WTC11 (cell line): ENCODE measurements around the gene CLDN6.

Source experiments
- KAT7 ChIP-seq: sonication (generic); formaldehyde crosslinking; IDR thresholded peaks from 2 replicates; pipeline ENCODE4 v1.8.1; 2023; ENCODE audit warnings: missing genetic modification reagents, mild to moderate bottlenecking, borderline replicate concordance
- NR1H2 ChIP-seq: sonication (generic); formaldehyde crosslinking; IDR thresholded peaks from 2 replicates; pipeline ENCODE4 v1.9.0; 2021; ENCODE audit warnings: mild to moderate bottlenecking, moderate library complexity, missing genetic modification reagents
- TF ChIP-seq, protein P1 (sequence below): fragments of 200-600 bp; IDR thresholded peaks from 2 replicates; pipeline ENCODE4 v1.8.0; 2022; ENCODE audit warnings: antibody characterized with exemption
- TF ChIP-seq, protein P2 (sequence below): sonication (generic); formaldehyde crosslinking; IDR thresholded peaks from 2 replicates; pipeline ENCODE4 v1.8.0; 2022; ENCODE audit warnings: mild to moderate bottlenecking, missing genetic modification reagents
- TF ChIP-seq, protein P3 (sequence below): fragments of 250-450 bp; sonication (Bioruptor Pico); IDR thresholded peaks from 2 replicates; pipeline ENCODE4 v1.9.0; 2021; ENCODE audit warnings: mild to moderate bottlenecking, borderline replicate concordance

DNA sequence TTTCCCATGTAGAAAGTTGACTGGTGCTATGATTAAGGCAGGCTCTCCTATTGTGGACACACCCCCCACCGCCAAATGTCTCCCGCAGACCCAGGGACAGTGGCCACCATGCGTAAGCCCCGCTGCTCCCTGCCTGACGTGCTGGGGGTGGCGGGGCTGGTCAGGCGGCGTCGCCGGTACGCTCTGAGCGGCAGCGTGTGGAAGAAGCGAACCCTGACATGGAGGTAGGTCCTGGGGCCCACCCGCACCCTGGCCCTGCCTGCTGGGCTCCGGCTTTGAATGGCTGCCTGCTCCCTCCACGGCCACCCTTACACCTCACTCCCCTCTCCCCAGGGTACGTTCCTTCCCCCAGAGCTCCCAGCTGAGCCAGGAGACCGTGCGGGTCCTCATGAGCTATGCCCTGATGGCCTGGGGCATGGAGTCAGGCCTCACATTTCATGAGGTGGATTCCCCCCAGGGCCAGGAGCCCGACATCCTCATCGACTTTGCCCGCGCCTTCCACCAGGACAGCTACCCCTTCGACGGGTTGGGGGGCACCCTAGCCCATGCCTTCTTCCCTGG lies 32.0 kb upstream of the CLDN6 start:
- TF ChIP-seq NR1H2, result no peak
- TF ChIP-seq KAT7 (CRISPR knock-in tag), result no peak
- TF ChIP-seq, protein P1, sequence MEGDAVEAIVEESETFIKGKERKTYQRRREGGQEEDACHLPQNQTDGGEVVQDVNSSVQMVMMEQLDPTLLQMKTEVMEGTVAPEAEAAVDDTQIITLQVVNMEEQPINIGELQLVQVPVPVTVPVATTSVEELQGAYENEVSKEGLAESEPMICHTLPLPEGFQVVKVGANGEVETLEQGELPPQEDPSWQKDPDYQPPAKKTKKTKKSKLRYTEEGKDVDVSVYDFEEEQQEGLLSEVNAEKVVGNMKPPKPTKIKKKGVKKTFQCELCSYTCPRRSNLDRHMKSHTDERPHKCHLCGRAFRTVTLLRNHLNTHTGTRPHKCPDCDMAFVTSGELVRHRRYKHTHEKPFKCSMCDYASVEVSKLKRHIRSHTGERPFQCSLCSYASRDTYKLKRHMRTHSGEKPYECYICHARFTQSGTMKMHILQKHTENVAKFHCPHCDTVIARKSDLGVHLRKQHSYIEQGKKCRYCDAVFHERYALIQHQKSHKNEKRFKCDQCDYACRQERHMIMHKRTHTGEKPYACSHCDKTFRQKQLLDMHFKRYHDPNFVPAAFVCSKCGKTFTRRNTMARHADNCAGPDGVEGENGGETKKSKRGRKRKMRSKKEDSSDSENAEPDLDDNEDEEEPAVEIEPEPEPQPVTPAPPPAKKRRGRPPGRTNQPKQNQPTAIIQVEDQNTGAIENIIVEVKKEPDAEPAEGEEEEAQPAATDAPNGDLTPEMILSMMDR, result no peak
- TF ChIP-seq, protein P2, sequence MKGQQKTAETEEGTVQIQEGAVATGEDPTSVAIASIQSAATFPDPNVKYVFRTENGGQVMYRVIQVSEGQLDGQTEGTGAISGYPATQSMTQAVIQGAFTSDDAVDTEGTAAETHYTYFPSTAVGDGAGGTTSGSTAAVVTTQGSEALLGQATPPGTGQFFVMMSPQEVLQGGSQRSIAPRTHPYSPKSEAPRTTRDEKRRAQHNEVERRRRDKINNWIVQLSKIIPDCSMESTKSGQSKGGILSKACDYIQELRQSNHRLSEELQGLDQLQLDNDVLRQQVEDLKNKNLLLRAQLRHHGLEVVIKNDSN (CRISPR knock-in tag), result no peak
- TF ChIP-seq, protein P3, sequence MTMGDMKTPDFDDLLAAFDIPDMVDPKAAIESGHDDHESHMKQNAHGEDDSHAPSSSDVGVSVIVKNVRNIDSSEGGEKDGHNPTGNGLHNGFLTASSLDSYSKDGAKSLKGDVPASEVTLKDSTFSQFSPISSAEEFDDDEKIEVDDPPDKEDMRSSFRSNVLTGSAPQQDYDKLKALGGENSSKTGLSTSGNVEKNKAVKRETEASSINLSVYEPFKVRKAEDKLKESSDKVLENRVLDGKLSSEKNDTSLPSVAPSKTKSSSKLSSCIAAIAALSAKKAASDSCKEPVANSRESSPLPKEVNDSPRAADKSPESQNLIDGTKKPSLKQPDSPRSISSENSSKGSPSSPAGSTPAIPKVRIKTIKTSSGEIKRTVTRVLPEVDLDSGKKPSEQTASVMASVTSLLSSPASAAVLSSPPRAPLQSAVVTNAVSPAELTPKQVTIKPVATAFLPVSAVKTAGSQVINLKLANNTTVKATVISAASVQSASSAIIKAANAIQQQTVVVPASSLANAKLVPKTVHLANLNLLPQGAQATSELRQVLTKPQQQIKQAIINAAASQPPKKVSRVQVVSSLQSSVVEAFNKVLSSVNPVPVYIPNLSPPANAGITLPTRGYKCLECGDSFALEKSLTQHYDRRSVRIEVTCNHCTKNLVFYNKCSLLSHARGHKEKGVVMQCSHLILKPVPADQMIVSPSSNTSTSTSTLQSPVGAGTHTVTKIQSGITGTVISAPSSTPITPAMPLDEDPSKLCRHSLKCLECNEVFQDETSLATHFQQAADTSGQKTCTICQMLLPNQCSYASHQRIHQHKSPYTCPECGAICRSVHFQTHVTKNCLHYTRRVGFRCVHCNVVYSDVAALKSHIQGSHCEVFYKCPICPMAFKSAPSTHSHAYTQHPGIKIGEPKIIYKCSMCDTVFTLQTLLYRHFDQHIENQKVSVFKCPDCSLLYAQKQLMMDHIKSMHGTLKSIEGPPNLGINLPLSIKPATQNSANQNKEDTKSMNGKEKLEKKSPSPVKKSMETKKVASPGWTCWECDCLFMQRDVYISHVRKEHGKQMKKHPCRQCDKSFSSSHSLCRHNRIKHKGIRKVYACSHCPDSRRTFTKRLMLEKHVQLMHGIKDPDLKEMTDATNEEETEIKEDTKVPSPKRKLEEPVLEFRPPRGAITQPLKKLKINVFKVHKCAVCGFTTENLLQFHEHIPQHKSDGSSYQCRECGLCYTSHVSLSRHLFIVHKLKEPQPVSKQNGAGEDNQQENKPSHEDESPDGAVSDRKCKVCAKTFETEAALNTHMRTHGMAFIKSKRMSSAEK (CRISPR knock-in tag), result no peak
